Panc1 (cell line): ENCODE data around the gene TULP4. TPM values are rescaled to one million over a fixed set of nuclear protein-coding genes. Genes with fewer than 3 reads are reported as not detected.

Experiments used
- ATAC-seq: fragments of 200-7000 bp; cut with Tn5 transposase; 2 replicates; pipeline ENCODE4 v1.9.1; 2020; ENCODE audit warnings: mild to moderate bottlenecking, moderate library complexity
- BruUV-seq: library from RNA; stranded (reverse); fragments of 400-500 nt; replicated peaks from 2 replicates; lab custom pipeline; 2021; lab: Mats Ljungman, UMichigan
- CTCF ChIA-PET: fragments of 300-600 bp; sonication (Branson Sonifier 250); formaldehyde crosslinking; loops from one replicate; lab custom pipeline; 2022; ENCODE audit warnings: antibody characterized with exemption; lab: Charles Lee
- POLR2A ChIA-PET: fragments of 300-600 bp; sonication (Branson Sonifier 250); formaldehyde crosslinking; loops from one replicate; lab custom pipeline; 2022; ENCODE audit warnings: antibody characterized with exemption; lab: Charles Lee
- DNase-seq: peaks from one replicate; pipeline ENCODE4 v3.0.0-alpha.2; 2010; ENCODE audit warnings: low read depth, low spot score
- H3K27ac ChIP-seq: 2 replicates; pipeline ENCODE4 v1.5.1; 2011; ENCODE audit warnings: mild to moderate bottlenecking, low read length, inconsistent platforms
- H3K27me3 ChIP-seq: fragments of 200-500 bp; sonication (Bioruptor generic); 2 replicates; pipeline ENCODE4 v1.6.0; 2014; ENCODE audit warnings: low read length, inconsistent platforms; ENCODE audit not compliant: control insufficient read depth, insufficient read depth
- H3K36me3 ChIP-seq: fragments of 200-500 bp; sonication (Bioruptor generic); 2 replicates; pipeline ENCODE4 v1.5.1; 2014; ENCODE audit warnings: inconsistent platforms, mild to moderate bottlenecking, low read length, moderate library complexity; ENCODE audit not compliant: control insufficient read depth, insufficient read depth
- H3K4me1 ChIP-seq: 2 replicates; pipeline ENCODE4 v1.5.1; 2011; ENCODE audit warnings: inconsistent platforms, mild to moderate bottlenecking, low read length, moderate library complexity; ENCODE audit not compliant: control insufficient read depth, insufficient read depth
- H3K4me3 ChIP-seq, 2 experiments: 2 replicates each; pipeline ENCODE4 v1.5.1; 2011 to 2012; ENCODE audit warnings: low read depth in 2 of 2, low read length in 2 of 2, mild to moderate bottlenecking in 2 of 2, inconsistent platforms in 1 of 2, moderate library complexity in 1 of 2
- H3K9me3 ChIP-seq: fragments of 200-500 bp; sonication (Bioruptor generic); 2 replicates; pipeline ENCODE4 v1.5.1; 2014; ENCODE audit warnings: low read depth, mild to moderate bottlenecking, inconsistent platforms, low read length, moderate library complexity; ENCODE audit not compliant: control insufficient read depth, insufficient read depth
- POLR2AphosphoS5 ChIP-seq: IDR thresholded peaks from 2 replicates; pipeline ENCODE4 v1.6.1; 2012; ENCODE audit warnings: mild to moderate bottlenecking, low read depth, low read length, moderate library complexity
- REST ChIP-seq, 2 experiments: IDR thresholded peaks; 2 replicates each; pipeline ENCODE4 v1.6.1; 2011 to 2012; ENCODE audit warnings: low read depth in 2 of 2, control low read depth in 1 of 2, low read length in 1 of 2, mild to moderate bottlenecking in 1 of 2, moderate library complexity in 1 of 2; ENCODE audit not compliant: insufficient read depth in 1 of 2
- SIN3A ChIP-seq: IDR thresholded peaks from 2 replicates; pipeline ENCODE4 v1.6.1; 2012; ENCODE audit warnings: low read depth, mild to moderate bottlenecking, low read length, moderate library complexity, borderline replicate concordance; ENCODE audit not compliant: insufficient read depth
- TCF7L2 ChIP-seq: IDR thresholded peaks from 2 replicates; pipeline ENCODE4 v1.6.1; 2011; ENCODE audit warnings: mild to moderate bottlenecking, low read depth, low read length, inconsistent platforms
- in situ Hi-C: cut with HindIII; loops from 2 replicates; pipeline ENCODE4 v1.10.0; 2016; ENCODE audit warnings: low sequenced_read_pairs, low pct_unique_long_range_greater_than_20kb
- intact Hi-C: fragments of 100-400 bp; cut with micrococcal nuclease; formaldehyde crosslinking; loops from one replicate; pipeline ENCODE4 v1.10.0; 2022; ENCODE audit not compliant: unreplicated experiment
- total RNA-seq: library from RNA; stranded (reverse); gene quantifications from one replicate; pipeline ENCODE4 v1.2.1, GENCODE V29; 2021; ENCODE audit not compliant: unreplicated experiment
- TF ChIP-seq, protein P1 (sequence below): fragments of 450-650 bp; IDR thresholded peaks from 2 replicates; pipeline ENCODE4 v1.5.1; 2017; ENCODE audit warnings: mild to moderate bottlenecking

The TULP4 gene
- total RNA-seq, 1 experiment from 2014 or later, result 105 TPM

- DNase-seq, result no peak
- Histone ChIP-seq H3K36me3 (no peaks in the 10 kb centered on the region), H3K4me3 (no peak overlapping the region), H3K27ac (no peak overlapping the region), H3K4me1 (no peaks in the 10 kb centered on the region), H3K27me3 (no peaks in the 10 kb centered on the region), H3K9me3 (no peaks in the 10 kb centered on the region)
- BruUV-seq, result no TSS peak
- intact Hi-C loops, result no loop called here
- ChIA-PET POLR2A (interaction anchor here (0.7 kb wide), 1 partner anchor 59 kb away, joined by 7 read pairs; no protein-coding TSS in a partner anchor), CTCF (no interaction called here)
- TF ChIP-seq SIN3A (no peak), REST (IDR thresholded peaks at IDR 0.05; ENCODE audit: insufficient read depth in 1 of 2, low read depth in 2 of 2, low read length in 1 of 2) (no peak), TCF7L2 (no peak), POLR2AphosphoS5 (no peak)
- TF ChIP-seq, protein P1, sequence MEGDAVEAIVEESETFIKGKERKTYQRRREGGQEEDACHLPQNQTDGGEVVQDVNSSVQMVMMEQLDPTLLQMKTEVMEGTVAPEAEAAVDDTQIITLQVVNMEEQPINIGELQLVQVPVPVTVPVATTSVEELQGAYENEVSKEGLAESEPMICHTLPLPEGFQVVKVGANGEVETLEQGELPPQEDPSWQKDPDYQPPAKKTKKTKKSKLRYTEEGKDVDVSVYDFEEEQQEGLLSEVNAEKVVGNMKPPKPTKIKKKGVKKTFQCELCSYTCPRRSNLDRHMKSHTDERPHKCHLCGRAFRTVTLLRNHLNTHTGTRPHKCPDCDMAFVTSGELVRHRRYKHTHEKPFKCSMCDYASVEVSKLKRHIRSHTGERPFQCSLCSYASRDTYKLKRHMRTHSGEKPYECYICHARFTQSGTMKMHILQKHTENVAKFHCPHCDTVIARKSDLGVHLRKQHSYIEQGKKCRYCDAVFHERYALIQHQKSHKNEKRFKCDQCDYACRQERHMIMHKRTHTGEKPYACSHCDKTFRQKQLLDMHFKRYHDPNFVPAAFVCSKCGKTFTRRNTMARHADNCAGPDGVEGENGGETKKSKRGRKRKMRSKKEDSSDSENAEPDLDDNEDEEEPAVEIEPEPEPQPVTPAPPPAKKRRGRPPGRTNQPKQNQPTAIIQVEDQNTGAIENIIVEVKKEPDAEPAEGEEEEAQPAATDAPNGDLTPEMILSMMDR, result no peak
- in situ Hi-C loops, result no loop called here
- ATAC-seq, result no peak
Measured at GRCh38 chr6:158270389-158271127, 41.7 kb upstream of the TULP4 start.

DNA sequence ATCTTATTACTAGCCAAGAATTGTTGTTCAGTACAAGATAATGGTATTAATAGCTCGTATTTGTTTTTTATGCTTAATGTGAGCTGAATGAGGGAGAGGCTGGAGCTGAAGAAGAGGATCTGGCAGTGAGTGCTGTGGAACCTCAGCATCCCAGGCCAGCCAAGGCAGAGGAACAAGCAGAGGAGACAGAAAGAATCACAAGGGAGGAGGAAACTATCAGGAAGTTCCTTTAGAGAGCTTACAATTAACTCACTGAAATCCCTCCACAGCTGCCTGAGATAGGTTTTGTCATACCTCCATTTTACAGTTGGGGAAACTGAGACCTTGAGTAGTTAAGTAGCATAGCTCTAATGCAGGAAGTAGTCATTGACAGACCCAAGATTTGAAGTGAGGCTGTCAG is 39.9 kb upstream of the TULP4 start:
- intact Hi-C loops, result no loop called here
- no peak overlapping the region for H3K4me3 ChIP-seq
- ChIA-PET CTCF (no interaction called here), POLR2A (no interaction called here)
- no peaks in the 10 kb centered on the region for H3K9me3 ChIP-seq
- H3K36me3 ChIP-seq, result no peaks in the 10 kb centered on the region
- in situ Hi-C loops, result no loop called here
- no TSS peak for BruUV-seq
- no peaks in the 10 kb centered on the region for H3K4me1 ChIP-seq
- ATAC-seq (no peak), DNase-seq (no peak)
- no peaks in the 10 kb centered on the region for H3K27me3 ChIP-seq
- TF ChIP-seq, protein P1, result no peak
- TF ChIP-seq TCF7L2 (no peak), REST (IDR thresholded peaks at IDR 0.05; ENCODE audit: insufficient read depth in 1 of 2, low read depth in 2 of 2, low read length in 1 of 2) (no peak), SIN3A (no peak), POLR2AphosphoS5 (no peak)
- no peak overlapping the region for H3K27ac ChIP-seq
